SH-SY5Y (cell line): ENCODE measurements around the gene ZNF45.
A peak's percentile ranks its signal among the peaks of the same experiment; 100 is the strongest.

Experiments used
- GATA2 ChIP-seq: IDR thresholded peaks from 2 replicates; pipeline ENCODE4 v1.6.1; 2011; ENCODE audit warnings: mild to moderate bottlenecking, low read depth, low read length
- GATA3 ChIP-seq: IDR thresholded peaks from 2 replicates; pipeline ENCODE4 v1.6.1; 2011; ENCODE audit warnings: low read depth, mild to moderate bottlenecking, low read length, moderate library complexity

The ZNF45 gene

DNA sequence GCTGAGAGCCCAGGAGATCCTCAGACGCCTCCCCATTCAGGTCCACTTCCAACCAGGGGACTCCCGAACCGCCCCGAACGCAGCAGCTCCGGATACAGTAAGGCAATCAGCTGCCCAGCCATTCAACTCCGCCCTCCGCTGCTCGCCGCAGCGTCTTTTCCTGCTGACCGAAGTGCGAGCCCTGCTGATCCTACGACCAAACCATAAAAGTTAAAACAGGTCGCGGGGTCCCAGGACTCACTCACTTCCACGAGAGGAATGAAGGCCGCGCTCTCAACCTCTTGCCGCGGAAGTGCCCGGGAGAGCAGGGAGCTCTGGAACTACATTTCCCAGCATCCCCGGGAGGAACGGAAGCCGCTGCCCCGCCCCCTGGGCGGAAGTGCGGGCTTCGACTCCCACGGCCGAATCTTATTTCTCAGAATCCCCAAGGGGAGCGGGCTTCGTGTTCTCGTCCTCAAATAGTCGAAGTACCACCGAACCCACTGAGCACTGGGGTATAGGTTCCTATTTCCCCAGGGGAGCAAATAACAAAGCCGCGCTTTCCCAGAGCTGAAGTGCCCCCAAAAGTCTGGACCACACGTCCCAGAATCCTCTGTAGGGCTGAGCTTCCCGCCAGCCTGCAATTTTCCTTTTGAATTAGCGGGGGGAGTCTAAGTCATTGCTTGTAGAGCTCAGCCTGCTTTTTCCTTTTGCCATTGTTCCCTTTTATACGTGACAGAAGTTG lies at the start of gene ZNF45:
ZNF45 (minus strand) TSS at position 298 of the 724 bp plus-strand sequence. CDS start 13,097 bp downstream, outside the sequence.
- TF ChIP-seq GATA3 (no peak), GATA2 (no peak)

DNA sequence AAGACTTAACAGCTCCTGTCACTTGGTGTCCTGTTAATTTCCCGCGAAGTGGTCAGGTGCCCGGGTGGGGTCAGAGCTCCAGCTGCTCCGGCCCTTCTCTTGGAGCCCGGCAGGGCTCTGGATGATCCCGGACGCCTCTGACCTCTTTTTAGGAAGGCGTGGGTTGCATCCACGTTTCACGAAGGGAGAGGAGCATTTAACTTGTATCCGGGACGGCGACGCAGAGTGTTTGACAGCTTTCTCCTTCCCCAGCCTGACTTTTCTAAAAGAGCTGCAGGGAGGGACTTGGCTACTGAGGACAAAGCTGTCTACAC lies 49.6 kb upstream of the ZNF45 start:
- TF ChIP-seq GATA3 (no peak), GATA2 (no peak)

DNA sequence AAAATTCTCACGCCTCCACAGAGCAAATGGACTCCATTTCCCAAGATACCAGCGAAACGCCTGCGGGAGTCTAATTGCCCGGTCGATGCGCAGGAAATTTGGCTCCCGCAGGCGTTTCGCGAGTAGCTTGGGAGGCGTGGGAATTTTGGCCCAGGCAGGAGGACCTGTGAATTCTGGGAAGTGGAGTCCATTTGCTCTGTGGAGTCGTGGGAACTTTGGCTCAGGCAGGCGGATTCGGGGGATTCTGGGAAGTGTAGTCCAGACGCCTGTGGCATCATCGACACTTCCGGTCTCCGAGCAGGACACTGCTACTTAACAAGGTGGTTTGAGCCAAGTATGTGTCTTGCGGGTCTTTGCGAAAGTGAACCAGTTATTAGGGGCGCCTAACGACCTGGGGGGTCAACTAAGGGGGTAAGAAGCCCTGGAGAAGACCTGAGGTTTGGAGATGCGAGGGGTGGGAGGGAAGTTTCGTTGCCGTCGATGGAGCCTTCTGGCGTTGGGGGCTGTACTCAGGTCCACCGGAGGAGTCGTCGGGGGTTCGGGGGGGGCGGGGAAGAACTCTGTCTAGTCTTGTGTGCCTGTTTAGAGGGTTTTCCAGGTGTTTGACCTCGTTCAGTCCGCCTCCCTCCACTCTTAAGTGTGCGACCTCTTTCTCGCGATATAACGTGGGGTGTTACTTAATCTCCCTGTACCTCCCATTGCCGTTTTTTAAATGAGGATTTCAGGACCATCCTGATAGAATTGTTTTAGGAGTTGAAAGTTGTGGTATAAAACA lies 49.0 kb upstream of the ZNF45 start, which contains the start of gene ZNF155:
ZNF155 (plus strand) TSS at position 277 of the 775 bp plus-strand sequence. CDS start 4,356 bp downstream, outside the sequence.
- no peak for TF ChIP-seq GATA3
- TF ChIP-seq GATA2, result no peak

DNA sequence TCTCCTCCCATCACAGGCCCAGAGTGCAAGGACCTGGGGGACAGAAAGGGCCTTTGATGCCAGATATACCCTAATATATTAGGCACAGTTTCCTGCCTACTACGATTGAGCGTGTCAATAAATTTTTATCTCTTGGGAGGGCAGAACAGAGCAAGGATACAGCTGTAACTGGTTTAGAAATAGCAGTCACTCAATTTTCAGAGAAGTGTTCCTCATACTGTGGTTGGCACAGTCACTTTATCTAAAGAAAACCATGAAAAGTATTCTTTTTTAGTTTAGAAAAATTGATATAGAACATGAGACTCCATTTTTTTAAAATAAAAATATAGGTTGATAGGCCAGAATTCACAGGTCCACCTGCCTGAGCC lies 48.4 kb upstream of the ZNF45 start:
- TF ChIP-seq GATA2, result no peak
- no peak for TF ChIP-seq GATA3

DNA sequence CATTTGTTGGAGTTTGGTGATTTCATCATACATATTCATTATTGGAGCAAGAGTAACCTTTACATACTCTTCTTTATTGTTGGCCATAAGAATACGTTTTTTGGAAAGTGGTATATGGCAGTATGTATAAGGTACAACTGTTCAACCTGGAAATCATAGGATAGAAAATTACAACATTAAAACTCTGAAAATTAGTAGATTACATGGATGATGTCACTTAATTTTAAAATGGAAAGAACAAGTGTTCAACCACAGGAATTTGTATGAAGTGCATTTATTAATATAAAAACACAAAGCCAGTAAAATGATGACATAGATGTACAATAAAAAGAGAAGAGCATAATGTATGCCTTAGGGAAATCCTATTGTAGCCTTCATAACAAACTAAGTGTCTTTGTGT lies 41.6 kb upstream of the ZNF45 start:
- TF ChIP-seq GATA2 (no peak), GATA3 (no peak)

DNA sequence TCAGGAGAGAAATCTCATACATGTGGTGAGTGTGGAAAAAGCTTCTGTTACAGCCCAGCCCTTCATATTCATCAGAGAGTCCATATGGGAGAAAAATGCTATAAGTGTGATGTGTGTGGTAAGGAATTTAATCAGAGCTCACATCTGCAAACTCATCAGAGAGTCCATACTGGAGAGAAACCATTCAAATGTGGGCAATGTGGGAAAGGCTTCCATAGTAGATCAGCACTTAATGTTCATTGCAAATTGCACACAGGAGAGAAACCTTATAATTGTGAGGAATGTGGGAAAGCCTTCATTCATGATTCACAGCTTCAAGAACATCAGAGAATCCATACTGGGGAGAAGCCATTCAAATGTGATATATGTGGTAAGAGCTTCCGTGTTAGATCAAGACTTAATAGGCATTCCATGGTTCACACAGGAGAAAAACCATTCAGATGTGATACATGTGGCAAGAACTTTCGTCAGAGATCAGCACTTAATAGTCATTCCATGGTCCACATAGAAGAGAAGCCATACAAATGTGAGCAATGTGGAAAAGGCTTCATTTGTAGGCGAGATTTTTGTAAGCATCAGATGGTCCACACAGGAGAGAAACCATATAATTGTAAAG lies 31.1 kb upstream of the ZNF45 start:
- TF ChIP-seq GATA3, result no peak
- no peak for TF ChIP-seq GATA2

DNA sequence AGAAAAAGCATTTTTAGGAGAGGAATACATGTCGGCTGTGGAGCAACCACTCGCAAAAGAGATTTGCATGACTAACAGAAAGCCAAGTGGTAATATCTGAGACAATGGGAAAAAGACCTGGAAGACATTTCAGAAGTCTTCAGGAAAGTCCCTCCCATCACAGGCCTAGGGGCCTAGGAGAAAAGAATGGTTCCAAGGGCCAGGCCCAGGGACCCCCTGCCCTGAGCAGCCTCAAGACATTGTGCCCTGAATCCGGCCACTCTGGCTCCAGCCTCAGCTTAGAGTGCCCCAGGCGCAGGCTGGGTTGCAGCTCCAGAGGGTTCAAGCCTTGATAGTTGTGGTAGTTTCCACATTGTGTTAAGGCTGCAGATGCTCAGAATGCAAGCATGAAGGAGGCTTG lies 25.3 kb upstream of the ZNF45 start:
- TF ChIP-seq GATA2 (no peak), GATA3 (no peak)

DNA sequence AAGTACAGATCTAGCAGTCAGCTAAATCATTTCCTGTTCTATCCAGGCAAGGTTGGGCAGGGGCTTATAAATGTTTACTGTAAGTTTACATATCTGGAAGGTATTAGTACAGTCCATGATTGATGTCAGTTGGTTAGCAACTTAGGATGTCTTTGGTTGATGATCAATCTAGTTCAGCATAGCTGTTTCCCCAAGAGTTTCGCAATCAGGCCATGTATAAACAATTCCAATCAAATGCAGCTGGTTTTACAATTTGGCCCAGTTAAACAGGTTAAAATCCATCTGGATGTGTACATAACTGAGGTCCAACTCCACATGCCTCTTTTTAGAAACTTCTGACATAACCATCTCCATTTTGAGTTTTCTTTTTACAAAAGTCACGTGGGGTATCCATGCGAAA lies 22.8 kb upstream of the ZNF45 start:
- TF ChIP-seq GATA3, result no peak
- TF ChIP-seq GATA2, result no peak

DNA sequence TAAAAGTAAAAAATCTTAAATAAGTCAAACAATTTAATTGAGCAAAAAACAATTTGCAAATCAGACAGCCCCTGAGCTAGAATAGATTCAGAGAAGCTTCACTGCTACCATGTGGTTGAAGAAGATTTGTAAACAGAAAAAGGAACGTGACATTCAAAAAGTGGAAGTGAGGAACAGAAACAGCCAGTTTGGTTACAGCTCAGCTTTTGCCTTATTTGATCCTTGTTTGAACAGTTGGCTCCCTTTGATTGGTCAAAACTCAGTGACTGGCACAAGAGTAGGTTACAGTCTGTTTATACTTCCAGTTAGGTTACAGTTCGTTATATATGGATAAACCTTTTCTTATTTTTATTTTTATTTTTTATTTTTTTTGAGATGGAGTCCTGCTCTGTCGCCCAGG lies 21.7 kb upstream of the ZNF45 start:
- TF ChIP-seq GATA2 (no peak), GATA3 (no peak)

DNA sequence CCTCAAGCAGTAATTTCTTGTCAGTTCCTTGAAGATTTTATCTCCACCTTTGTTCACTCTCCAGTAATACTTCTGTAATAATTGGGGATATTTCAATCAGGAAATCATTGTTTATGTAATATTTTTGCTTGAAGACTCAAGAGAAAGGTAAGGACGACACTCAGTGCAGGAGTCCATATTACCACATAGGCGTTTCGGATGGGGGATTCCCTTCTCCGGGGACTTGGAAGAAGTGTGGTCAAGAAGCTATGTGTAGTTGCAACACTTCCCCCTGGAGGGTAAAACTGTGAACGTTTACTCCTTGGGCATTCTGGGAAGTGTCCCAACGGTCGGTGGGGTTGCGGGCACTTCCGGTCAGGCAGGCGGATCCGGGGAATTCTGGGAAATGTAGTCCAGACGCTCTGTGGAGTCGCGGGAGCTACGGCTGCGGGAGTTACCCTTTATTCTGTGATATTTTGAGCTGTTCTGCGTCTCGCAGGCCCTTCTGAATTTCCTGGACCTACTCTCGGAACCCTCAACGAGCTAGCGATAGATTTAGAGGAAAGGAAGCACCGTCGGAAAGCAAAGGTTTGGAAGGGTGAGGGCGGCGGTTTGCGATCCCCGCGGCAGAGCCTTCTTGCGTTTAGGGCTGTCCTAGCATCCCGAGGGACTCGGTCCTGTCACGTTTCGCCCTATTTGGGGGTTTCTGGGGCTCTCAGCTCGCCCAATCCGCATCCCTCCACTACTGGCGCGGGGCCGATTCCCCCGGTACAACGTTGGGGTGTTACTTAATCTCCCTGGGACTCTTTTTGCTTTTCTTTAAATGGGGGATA lies 16.0 kb upstream of the ZNF45 start, which contains the start of gene ZNF221:
ZNF221 (plus strand) TSS at position 395 of the 812 bp plus-strand sequence. CDS start 11,499 bp downstream, outside the sequence.
- TF ChIP-seq GATA2 (no peak), GATA3 (no peak)

DNA sequence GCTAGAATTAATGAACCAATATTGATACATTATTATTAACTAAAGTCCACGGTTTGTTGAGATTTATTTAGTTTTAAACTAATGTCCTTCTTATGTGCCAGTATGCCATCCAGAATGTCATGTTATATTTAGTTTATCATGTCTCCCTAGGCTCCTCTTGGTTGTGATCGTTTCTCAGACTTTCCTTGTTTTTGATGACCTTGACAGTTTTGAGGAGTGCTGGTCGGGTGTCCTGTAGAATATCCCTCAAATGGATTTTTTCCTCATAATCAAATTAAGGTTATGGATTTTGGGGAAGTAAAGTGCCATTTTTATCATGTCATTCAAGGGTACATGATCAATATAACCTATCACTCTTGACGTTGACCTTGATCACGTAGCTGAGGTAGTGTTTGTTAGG lies 6.1 kb upstream of the ZNF45 start:
- TF ChIP-seq GATA2 (no peak), GATA3 (no peak)

DNA sequence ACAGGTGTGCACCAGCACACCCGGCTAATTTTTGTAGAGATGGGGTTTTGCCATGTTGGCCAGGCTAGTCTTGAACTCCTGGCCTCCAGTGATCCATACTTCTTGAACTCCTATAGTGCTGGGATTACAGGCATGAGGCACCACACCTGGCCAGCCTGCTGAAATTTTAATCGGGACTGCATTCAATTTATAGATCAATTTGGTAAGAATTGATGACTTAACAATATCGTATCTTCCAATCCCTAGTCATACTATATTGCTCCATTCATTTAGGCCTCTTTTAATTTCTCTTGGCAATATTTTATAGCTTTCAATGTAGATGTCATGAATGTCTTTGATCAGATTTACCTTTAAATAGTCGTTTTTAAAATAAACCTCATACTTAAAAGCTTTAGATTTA lies 5.6 kb upstream of the ZNF45 start:
- TF ChIP-seq GATA2, result no peak
- TF ChIP-seq GATA3, result no peak

DNA sequence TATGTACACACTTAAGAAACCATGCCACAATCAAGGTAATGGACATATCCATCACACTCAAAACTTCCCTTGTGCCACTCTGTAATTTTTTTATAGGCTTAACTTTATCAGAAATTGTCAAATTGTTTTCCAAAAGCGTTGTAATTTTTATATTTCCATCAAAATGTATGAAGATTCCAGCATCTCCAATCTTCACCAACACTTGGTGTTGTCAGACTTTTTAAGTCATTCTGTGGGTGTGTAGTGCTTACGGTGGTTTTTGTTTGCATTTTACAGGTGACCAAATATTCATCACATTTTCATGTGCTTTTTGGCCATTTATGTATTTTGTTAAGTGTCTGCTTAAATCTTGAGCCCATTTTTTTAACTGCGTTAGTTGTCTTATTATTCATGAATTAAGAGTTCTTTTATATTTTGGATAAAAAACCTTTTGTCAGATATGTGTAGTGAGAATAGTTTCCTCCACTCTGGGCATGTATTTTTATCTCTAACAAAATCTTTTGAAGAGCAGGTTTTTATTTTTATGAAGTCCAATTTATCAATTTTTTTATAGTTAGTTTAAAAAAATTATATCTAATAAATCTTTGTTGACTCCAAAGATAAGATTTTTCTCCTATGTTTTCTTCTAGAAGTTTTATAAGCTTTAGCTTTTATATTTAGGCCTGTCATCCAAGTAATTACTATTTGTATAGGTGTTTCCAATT lies 4.6 kb upstream of the ZNF45 start:
- TF ChIP-seq GATA3 (no peak), GATA2 (no peak)

DNA sequence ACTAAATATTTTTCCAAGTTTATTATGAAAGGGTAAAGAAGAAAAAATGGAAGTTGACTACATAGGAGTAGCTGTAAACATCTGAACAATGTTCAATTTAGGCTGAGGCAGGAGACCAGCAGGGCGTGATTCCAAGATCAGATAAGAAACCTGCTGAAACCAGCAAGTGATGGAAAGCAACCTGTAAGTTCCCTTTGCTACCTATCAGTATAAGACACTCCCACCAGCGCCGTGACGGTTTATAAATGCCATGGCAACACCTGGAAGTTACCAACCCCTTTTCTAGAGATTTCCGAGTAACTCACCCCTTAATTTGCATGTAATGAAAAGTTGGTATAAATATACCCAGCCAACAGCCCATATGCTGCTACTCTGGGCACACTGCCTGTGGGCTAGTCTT lies 1.1 kb upstream of the ZNF45 start:
- TF ChIP-seq GATA2 (peak; percentile 50; the same call in 1 of the 2 replicates), GATA3 (peak; percentile 27; the same call in 1 of the 2 replicates)
